Astrocyte (in vitro differentiated cells and primary cell): ENCODE measurements around the gene TMSB10. TPM values are rescaled to one million over a fixed set of nuclear protein-coding genes. Genes with fewer than 3 reads are reported as not detected.

ENCODE experiments used
- DNase-seq: peaks from one replicate; pipeline ENCODE4 v3.0.0-alpha.2; 2010; ENCODE audit warnings: low read depth
- FAIRE-seq: peaks from 2 replicates; lab custom pipeline; 2011; peaks lifted over from hg19 to GRCh38; lab: Jason Lieb, UNC
- H2AFZ ChIP-seq: 2 replicates; pipeline ENCODE4 v1.6.0; 2012; ENCODE audit warnings: low read depth, low read length, inconsistent platforms
- H3K27ac ChIP-seq: 2 replicates; pipeline ENCODE4 v1.5.1; 2011; ENCODE audit warnings: low read depth, low read length, inconsistent platforms
- H3K27me3 ChIP-seq: 2 replicates; pipeline ENCODE4 v1.6.0; 2011; ENCODE audit warnings: low read length, inconsistent platforms; ENCODE audit not compliant: insufficient read depth
- H3K36me3 ChIP-seq: 2 replicates; pipeline ENCODE4 v1.5.1; 2011; ENCODE audit warnings: low read length, inconsistent platforms; ENCODE audit not compliant: insufficient read depth
- H3K4me1 ChIP-seq: 2 replicates; pipeline ENCODE4 v1.5.1; 2011; ENCODE audit warnings: low read length, inconsistent platforms; ENCODE audit not compliant: insufficient read depth
- H3K4me2 ChIP-seq: 2 replicates; pipeline ENCODE4 v1.6.0; 2012; ENCODE audit warnings: low read length, inconsistent platforms
- H3K4me3 ChIP-seq: 2 replicates; pipeline ENCODE4 v1.5.1; 2011; ENCODE audit warnings: low read depth, mild to moderate bottlenecking, low read length, inconsistent platforms; ENCODE audit not compliant: insufficient read depth
- H3K79me2 ChIP-seq: 2 replicates; pipeline ENCODE4 v1.6.0; 2012; ENCODE audit warnings: mild to moderate bottlenecking, low read length, inconsistent platforms; ENCODE audit not compliant: insufficient read depth
- H3K9ac ChIP-seq: 2 replicates; pipeline ENCODE4 v1.6.0; 2012; ENCODE audit warnings: mild to moderate bottlenecking, low read length, inconsistent platforms
- H3K9me3 ChIP-seq: 2 replicates; pipeline ENCODE4 v1.5.1; 2012; ENCODE audit warnings: low read depth, mild to moderate bottlenecking, low read length, inconsistent platforms; ENCODE audit not compliant: insufficient read depth
- H4K20me1 ChIP-seq: 2 replicates; pipeline ENCODE4 v1.6.0; 2012; ENCODE audit warnings: low read length, inconsistent platforms; ENCODE audit not compliant: insufficient read depth
- H3K27ac Mint-ChIP-seq: one replicate; pipeline ENCODE4 v1.8.0; 2021; ENCODE audit warnings: mild to moderate bottlenecking, mixed read lengths; ENCODE audit not compliant: unreplicated experiment
- H3K27me3 Mint-ChIP-seq: one replicate; pipeline ENCODE4 v1.8.0; 2021; ENCODE audit warnings: low read depth, mixed read lengths; ENCODE audit not compliant: unreplicated experiment
- H3K36me3 Mint-ChIP-seq: one replicate; pipeline ENCODE4 v1.8.0; 2021; ENCODE audit warnings: low read depth, mixed read lengths; ENCODE audit not compliant: unreplicated experiment
- H3K4me1 Mint-ChIP-seq: one replicate; pipeline ENCODE4 v1.8.0; 2021; ENCODE audit warnings: low read depth, mixed read lengths; ENCODE audit not compliant: unreplicated experiment
- H3K4me3 Mint-ChIP-seq: one replicate; pipeline ENCODE4 v1.8.0; 2021; ENCODE audit warnings: mild to moderate bottlenecking, moderate library complexity, mixed read lengths; ENCODE audit not compliant: unreplicated experiment
- H3K9me3 Mint-ChIP-seq: one replicate; pipeline ENCODE4 v1.8.0; 2021; ENCODE audit warnings: mild to moderate bottlenecking, mixed read lengths; ENCODE audit not compliant: unreplicated experiment
- CTCF ChIP-seq: IDR thresholded peaks from 2 replicates; pipeline ENCODE4 v1.5.1; 2011; ENCODE audit warnings: low read depth, mild to moderate bottlenecking, inconsistent platforms, low read length, moderate library complexity; ENCODE audit not compliant: insufficient read depth
- EZH2 ChIP-seq: IDR thresholded peaks from 2 replicates; pipeline ENCODE4 v1.6.1; 2012; ENCODE audit warnings: mild to moderate bottlenecking, low read length, inconsistent platforms; ENCODE audit not compliant: insufficient read depth
- total RNA-seq: library from RNA; stranded (reverse); gene quantifications from 2 replicates; pipeline ENCODE4 v1.2.1, GENCODE V29; 2021

TMSB10 gene
- total RNA-seq, 1 donor from 2014 or later: 3,439 TPM

- Histone ChIP-seq H3K4me3 (no peak overlapping the region), H3K9me3 (no peaks in the 10 kb centered on the region), H3K9ac (no peak overlapping the region), H3K27me3 (peaks cover 8% of the 10 kb centered on the region), H3K4me2 (no peak overlapping the region), H3K79me2 (no peaks in the 10 kb centered on the region), H4K20me1 (no peaks in the 10 kb centered on the region), H3K27ac (no peak overlapping the region), H3K36me3 (no peaks in the 10 kb centered on the region), H2AFZ (no peak overlapping the region), H3K4me1 (no peaks in the 10 kb centered on the region)
- Mint-ChIP-seq H3K4me3 (no peak overlapping the region), H3K27me3 (peaks cover 39% of the 10 kb centered on the region), H3K9me3 (peaks cover 5% of the 10 kb centered on the region), H3K4me1 (no peaks in the 10 kb centered on the region), H3K36me3 (peaks cover 3% of the 10 kb centered on the region), H3K27ac (no peak overlapping the region)
- FAIRE-seq (no peak), DNase-seq (no peak)
- TF ChIP-seq EZH2 (no peak), CTCF (no peak)
These were observed 48.7 kb upstream of the TMSB10 start for GRCh38 chr2:84856787-84857186.

- no peak overlapping the region for H3K4me2 ChIP-seq
- no peak overlapping the region for H2AFZ ChIP-seq
- H3K9ac ChIP-seq: no peak overlapping the region
- peaks cover 5% of the 10 kb centered on the region for H3K9me3 Mint-ChIP-seq
- peaks cover 43% of the 10 kb centered on the region for H3K27me3 Mint-ChIP-seq
- no peaks in the 10 kb centered on the region for H3K9me3 ChIP-seq
- H3K79me2 ChIP-seq: no peaks in the 10 kb centered on the region
- H3K36me3 Mint-ChIP-seq: peaks cover 3% of the 10 kb centered on the region
- H3K4me3 Mint-ChIP-seq: no peak overlapping the region
- no peak overlapping the region for H3K27ac Mint-ChIP-seq
- H3K27ac ChIP-seq: no peak overlapping the region
- H3K27me3 ChIP-seq: peaks cover 8% of the 10 kb centered on the region
- no peaks in the 10 kb centered on the region for H4K20me1 ChIP-seq
- FAIRE-seq: no peak
- TF ChIP-seq EZH2 (no peak), CTCF (no peak)
- H3K36me3 ChIP-seq: no peaks in the 10 kb centered on the region
- H3K4me1 ChIP-seq: no peaks in the 10 kb centered on the region
- DNase-seq: no peak
- H3K4me1 Mint-ChIP-seq: no peaks in the 10 kb centered on the region
- no peak overlapping the region for H3K4me3 ChIP-seq
These were observed 47.9 kb upstream of the TMSB10 start for GRCh38 chr2:84857566-84857965.

GRCh38 chr2:84858123-84858522 is 47.3 kb upstream of the TMSB10 start:
- Mint-ChIP-seq H3K4me1 (no peaks in the 10 kb centered on the region), H3K9me3 (peaks cover 5% of the 10 kb centered on the region)

More at GRCh38 chr2:84858123-84858522, 47.3 kb upstream of the TMSB10 start:
- Mint-ChIP-seq H3K27me3 (peaks cover 45% of the 10 kb centered on the region), H3K27ac (no peak overlapping the region), H3K36me3 (peaks cover 3% of the 10 kb centered on the region), H3K4me3 (no peak overlapping the region)
- FAIRE-seq (no peak), DNase-seq (no peak)
- no peak overlapping the region for H3K27ac ChIP-seq
- H3K27me3 ChIP-seq: peaks cover 8% of the 10 kb centered on the region
- H3K9ac ChIP-seq: no peak overlapping the region
- no peaks in the 10 kb centered on the region for H3K4me1 ChIP-seq
- H2AFZ ChIP-seq: no peak overlapping the region
- no peaks in the 10 kb centered on the region for H3K9me3 ChIP-seq
- H4K20me1 ChIP-seq: no peaks in the 10 kb centered on the region
- H3K79me2 ChIP-seq: no peaks in the 10 kb centered on the region
- no peak overlapping the region for H3K4me3 ChIP-seq
- no peaks in the 10 kb centered on the region for H3K36me3 ChIP-seq
- H3K4me2 ChIP-seq: no peak overlapping the region
- TF ChIP-seq CTCF: no peak
- no peak for TF ChIP-seq EZH2
